H1 (cell line): Measurements from ENCODE around the gene HDAC10. TPM values are rescaled to one million over a fixed set of nuclear protein-coding genes. Genes with fewer than 3 reads are reported as not detected.

Experiments used
- E2F6 ChIP-seq: IDR thresholded peaks from 2 replicates; pipeline ENCODE4 v1.6.1; 2012; ENCODE audit warnings: inconsistent platforms
- FOSL1 ChIP-seq: IDR thresholded peaks from 2 replicates; pipeline ENCODE4 v1.6.1; 2011; ENCODE audit warnings: mild to moderate bottlenecking, low read depth, low read length, moderate library complexity; ENCODE audit not compliant: insufficient read depth
- PHF8 ChIP-seq: fragments of 200-600 bp; sonication (generic); conservative IDR thresholded peaks from 2 replicates; pipeline ENCODE4 v1.7.1; 2012; ENCODE audit warnings: low read depth, mild to moderate bottlenecking, inconsistent platforms, low read length, moderate library complexity
- TBP ChIP-seq: IDR thresholded peaks from 2 replicates; pipeline ENCODE4 v1.6.1; 2011; ENCODE audit warnings: low read depth, low read length, improper control_type of control experiment
- polyA plus RNA-seq, 7 experiments: library from polyadenylated mRNA; depleted of rRNA in 3 of 7; stranded (reverse) in 5 of 7; unstranded in 2 of 7; fragments of >200 nt in 5 of 7; fragments of 200-250 nt in 2 of 7; gene quantifications; 1 replicate in 5 of 7; 2 replicates in 1 of 7; 4 replicates in 1 of 7; pipeline versions ENCODE4 v1.2.1 to v1.2.3, GENCODE V29; 2011 to 2013; ENCODE audit warnings: missing spikeins in 2 of 7, mixed read lengths in 2 of 7
- total RNA-seq: library from RNA; stranded (reverse); fragmentation: NEBNext Ultra II Directional; extraction: Animal tissue kit (Norgen Biotek cat#: 25700); gene quantifications from 2 replicates; pipeline ENCODE4 v1.2.1, GENCODE V29; 2021

HDAC10 gene
- total and polyA plus RNA-seq, 2 of the 8 experiments (the other 6 are each of a cell fraction or from before 2014, with no cell fraction given) = 11.2 to 26.4 TPM

GRCh38 chr22:50238755-50239154, 12.3 kb downstream of the HDAC10 start (continued):
- TF ChIP-seq PHF8 = no peak
- no peak for TF ChIP-seq TBP
- no peak for TF ChIP-seq E2F6
- TF ChIP-seq FOSL1 = no peak
